Mesenchymal stem cell (in vitro differentiated cells and primary cell): ENCODE data around the gene ATP1B2.
A peak's percentile ranks its signal among the peaks of the same experiment; 100 is the strongest.

Experiments
- DNase-seq: peaks from one replicate; pipeline ENCODE4 v3.0.0-alpha.2; 2013
- H2AFZ ChIP-seq: one replicate; pipeline ENCODE4 v1.6.1; 2013; ENCODE audit warnings: low read depth, mild to moderate bottlenecking, control low read depth, inconsistent platforms, low read length, moderate library complexity
- H2AK5ac ChIP-seq: 2 replicates; pipeline ENCODE4 v1.6.1; 2013; ENCODE audit warnings: low read length, moderate library complexity, mild to moderate bottlenecking, inconsistent platforms; ENCODE audit not compliant: severe bottlenecking
- H2BK120ac ChIP-seq: one replicate; pipeline ENCODE4 v1.6.1; 2013; ENCODE audit warnings: low read depth, mild to moderate bottlenecking, inconsistent platforms, low read length, moderate library complexity
- H2BK12ac ChIP-seq, 2 experiments: one replicate each; pipeline ENCODE4 v1.6.1; 2013; ENCODE audit warnings: inconsistent platforms in 2 of 2, low read length in 2 of 2, mild to moderate bottlenecking in 2 of 2, moderate library complexity in 2 of 2, control low read depth in 1 of 2
- H2BK15ac ChIP-seq: one replicate; pipeline ENCODE4 v1.6.1; 2013; ENCODE audit warnings: mild to moderate bottlenecking, low read depth, inconsistent platforms; ENCODE audit not compliant: poor library complexity, severe bottlenecking
- H2BK5ac ChIP-seq: 2 replicates; pipeline ENCODE4 v1.6.1; 2013; ENCODE audit warnings: low read depth, mild to moderate bottlenecking, low read length, control low read depth, inconsistent platforms; ENCODE audit not compliant: poor library complexity, severe bottlenecking
- H3K14ac ChIP-seq, 2 experiments: one replicate each; pipeline ENCODE4 v1.6.1; 2013; ENCODE audit warnings: inconsistent platforms in 2 of 2, low read length in 2 of 2, control low read depth in 1 of 2, mild to moderate bottlenecking in 1 of 2, moderate library complexity in 1 of 2
- H3K18ac ChIP-seq, 2 experiments: one replicate each; pipeline ENCODE4 v1.6.1; 2013; ENCODE audit warnings: inconsistent platforms in 2 of 2, low read length in 2 of 2, control low read depth in 1 of 2, low read depth in 1 of 2, mild to moderate bottlenecking in 1 of 2
- H3K23ac ChIP-seq, 2 experiments: one replicate each; pipeline ENCODE4 v1.6.1; 2013; ENCODE audit warnings: inconsistent platforms in 2 of 2, low read length in 2 of 2, mild to moderate bottlenecking in 2 of 2, moderate library complexity in 2 of 2, control low read depth in 1 of 2
- H3K27ac ChIP-seq: 2 replicates; pipeline ENCODE4 v1.5.1; 2013; ENCODE audit warnings: mild to moderate bottlenecking, moderate library complexity, low read length, control low read depth, inconsistent platforms; ENCODE audit not compliant: poor library complexity, severe bottlenecking
- H3K27me3 ChIP-seq, 2 experiments: 2 replicates each; pipeline versions ENCODE4 v1.6.1 to v1.7.0; 2013; ENCODE audit warnings: low read length in 2 of 2, mild to moderate bottlenecking in 2 of 2, moderate library complexity in 2 of 2, control low read depth in 1 of 2, inconsistent platforms in 1 of 2; ENCODE audit not compliant: control insufficient read depth in 1 of 2, insufficient read depth in 1 of 2
- H3K36me3 ChIP-seq, 2 experiments: 2 replicates each; pipeline versions ENCODE4 v1.6.1 to v1.7.0; 2013; ENCODE audit warnings: low read length in 2 of 2, control low read depth in 1 of 2, inconsistent platforms in 1 of 2, low read depth in 1 of 2, mild to moderate bottlenecking in 1 of 2; ENCODE audit not compliant: insufficient read depth in 2 of 2, control insufficient read depth in 1 of 2
- H3K4ac ChIP-seq, 2 experiments: one replicate each; pipeline ENCODE4 v1.6.1; 2013; ENCODE audit warnings: inconsistent platforms in 2 of 2, low read length in 2 of 2, mild to moderate bottlenecking in 2 of 2, moderate library complexity in 2 of 2, control low read depth in 1 of 2, low read depth in 1 of 2
- H3K4me1 ChIP-seq: 2 replicates; pipeline ENCODE4 v1.6.1; 2013; ENCODE audit warnings: low read depth, low read length, control low read depth; ENCODE audit not compliant: control insufficient read depth, insufficient read depth
- H3K4me2 ChIP-seq: 2 replicates; pipeline ENCODE4 v1.6.1; 2013; ENCODE audit warnings: low read length, mild to moderate bottlenecking, inconsistent platforms; ENCODE audit not compliant: poor library complexity, severe bottlenecking
- H3K4me3 ChIP-seq, 2 experiments: 2 replicates each; pipeline versions ENCODE4 v1.5.1 to v1.7.0; 2013; ENCODE audit warnings: low read length in 2 of 2, mild to moderate bottlenecking in 2 of 2, control low read depth in 1 of 2, low read depth in 1 of 2; ENCODE audit not compliant: insufficient read depth in 1 of 2
- H3K79me1 ChIP-seq: replicated peaks from 2 replicates; pipeline ENCODE4 v1.6.1; 2013; ENCODE audit warnings: mild to moderate bottlenecking, control low read depth, low read length, inconsistent platforms; ENCODE audit not compliant: poor library complexity, severe bottlenecking
- H3K9ac ChIP-seq: 2 replicates; pipeline ENCODE4 v1.7.0; 2013; ENCODE audit warnings: mild to moderate bottlenecking, low read length, moderate library complexity
- H3K9me3 ChIP-seq: 2 replicates; pipeline ENCODE4 v1.7.0; 2013; ENCODE audit warnings: mild to moderate bottlenecking, low read length; ENCODE audit not compliant: control insufficient read depth
- H4K8ac ChIP-seq: one replicate; pipeline ENCODE4 v1.6.1; 2013; ENCODE audit warnings: inconsistent platforms, mild to moderate bottlenecking, low read length, moderate library complexity
- H4K91ac ChIP-seq: one replicate; pipeline ENCODE4 v1.6.1; 2013; ENCODE audit warnings: mild to moderate bottlenecking, low read length, inconsistent platforms
- WGBS: methylation state at CpG from one replicate; pipeline ENCODE4 v1.1.7; 2013; ENCODE audit warnings: mixed read lengths; 5-methylcytosine and 5-hydroxymethylcytosine counted together

The ATP1B2 gene

DNA sequence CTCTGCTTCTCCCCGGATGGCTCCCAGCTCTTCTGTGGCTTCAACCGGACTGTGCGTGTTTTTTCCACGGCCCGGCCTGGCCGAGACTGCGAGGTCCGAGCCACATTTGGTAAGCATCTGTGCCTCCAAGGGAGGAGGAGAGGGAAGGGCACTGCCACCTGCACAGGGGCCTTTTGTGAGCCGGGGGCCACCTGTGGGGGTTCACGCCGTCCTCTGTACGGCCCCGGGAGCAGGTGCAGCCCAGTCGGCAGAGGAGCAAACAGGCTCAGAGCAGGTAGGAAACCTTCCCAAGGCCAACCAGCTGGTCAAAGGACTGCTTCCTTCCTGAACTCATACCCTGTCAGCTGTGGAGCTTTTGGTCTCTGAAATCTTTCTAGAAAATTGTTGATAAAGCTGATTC is 51.0 kb downstream of the ATP1B2 start:
- Histone ChIP-seq H3K9ac (no peak overlapping the region), H3K4me2 (no peak overlapping the region), H2AFZ (no peak overlapping the region), H3K4ac (no peak overlapping the region), H2BK12ac (no peak overlapping the region), H3K14ac (no peak overlapping the region), H4K91ac (no peak overlapping the region), H2BK120ac (no peak overlapping the region), H2BK5ac (no peak overlapping the region), H3K27ac (no peak overlapping the region), H3K23ac (no peak overlapping the region), H3K36me3 (peaks cover 29 to 31% of the 10 kb centered on the region in 2 experiments), H3K4me1 (peaks cover 22% of the 10 kb centered on the region), H2AK5ac (no peak overlapping the region), H2BK15ac (no peak overlapping the region), H3K18ac (no peak overlapping the region), H3K9me3 (no peaks in the 10 kb centered on the region), H4K8ac (no peak overlapping the region), H3K27me3 (peaks cover 25 to 29% of the 10 kb centered on the region in 2 experiments), H3K4me3 (peak overlapping the region in 1 of 2 experiments; percentile 21), H3K79me1 (peaks cover 3% of the 10 kb centered on the region)
- no peak for DNase-seq
- 94% methylated on average over 14 of the region's 14 CpGs for WGBS

DNA sequence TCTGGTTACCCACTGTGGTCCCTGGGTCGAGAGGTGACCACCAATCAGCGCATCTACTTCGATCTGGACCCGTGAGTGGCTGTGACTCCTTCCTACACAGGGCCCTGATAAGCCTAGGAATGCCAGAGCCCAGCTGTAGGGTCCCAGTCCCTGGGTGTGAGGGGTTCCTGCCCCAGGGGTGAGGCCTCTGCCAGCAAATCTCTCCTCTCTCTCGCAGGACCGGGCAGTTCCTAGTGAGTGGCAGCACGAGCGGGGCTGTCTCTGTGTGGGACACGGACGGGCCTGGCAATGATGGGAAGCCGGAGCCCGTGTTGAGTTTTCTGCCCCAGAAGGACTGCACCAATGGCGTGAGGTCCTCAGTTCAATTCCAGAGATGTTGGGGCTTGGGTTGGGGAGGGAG is 52.0 kb downstream of the ATP1B2 start:
- Histone ChIP-seq H2BK5ac (no peak overlapping the region), H2BK15ac (no peak overlapping the region), H2BK120ac (no peak overlapping the region), H3K9ac (no peak overlapping the region), H3K27me3 (peaks cover 36 to 40% of the 10 kb centered on the region in 2 experiments), H3K23ac (no peak overlapping the region), H3K4me3 (no peak overlapping the region), H4K91ac (no peak overlapping the region), H3K14ac (no peak overlapping the region), H2AFZ (no peak overlapping the region), H3K79me1 (peaks cover 2% of the 10 kb centered on the region), H4K8ac (no peak overlapping the region), H2AK5ac (no peak overlapping the region), H3K27ac (no peak overlapping the region), H3K4me1 (peaks cover 22% of the 10 kb centered on the region), H2BK12ac (no peak overlapping the region), H3K9me3 (no peaks in the 10 kb centered on the region), H3K4me2 (no peak overlapping the region), H3K18ac (no peak overlapping the region), H3K4ac (no peak overlapping the region), H3K36me3 (peaks cover 28% of the 10 kb centered on the region in 2 experiments)
- no peak for DNase-seq
- WGBS = 93% methylated on average over 13 of the region's 13 CpGs

- peak; percentile 79 for DNase-seq
- no peak overlapping the region for H2BK15ac ChIP-seq
- H3K9ac ChIP-seq = peak overlapping the region; percentile 58
- H2BK12ac ChIP-seq = peak overlapping the region; percentile 18 to 68
- H3K9me3 ChIP-seq = no peaks in the 10 kb centered on the region
- no peak overlapping the region for H3K23ac ChIP-seq
- no peak overlapping the region for H3K14ac ChIP-seq
- 19% methylated on average over 16 of the region's 24 CpGs for WGBS
- peaks cover 2% of the 10 kb centered on the region for H3K79me1 ChIP-seq
- peak overlapping the region in 1 of 2 experiments; percentile 76 for H3K4me3 ChIP-seq
- H2BK120ac ChIP-seq = no peak overlapping the region
- no peak overlapping the region for H2AFZ ChIP-seq
- H4K8ac ChIP-seq = no peak overlapping the region
- H3K4me1 ChIP-seq = peaks cover 22% of the 10 kb centered on the region
- no peak overlapping the region for H2AK5ac ChIP-seq
- no peak overlapping the region for H3K18ac ChIP-seq
- no peak overlapping the region for H3K4me2 ChIP-seq
- peaks cover 43 to 46% of the 10 kb centered on the region in 2 experiments for H3K27me3 ChIP-seq
- H3K4ac ChIP-seq = no peak overlapping the region
- no peak overlapping the region for H2BK5ac ChIP-seq
- no peak overlapping the region for H3K27ac ChIP-seq
- no peak overlapping the region for H4K91ac ChIP-seq
- H3K36me3 ChIP-seq = peaks cover 23 to 28% of the 10 kb centered on the region in 2 experiments
These were observed 53.1 kb downstream of the ATP1B2 start for GRCh38 chr17:7703584-7704479.

DNA sequence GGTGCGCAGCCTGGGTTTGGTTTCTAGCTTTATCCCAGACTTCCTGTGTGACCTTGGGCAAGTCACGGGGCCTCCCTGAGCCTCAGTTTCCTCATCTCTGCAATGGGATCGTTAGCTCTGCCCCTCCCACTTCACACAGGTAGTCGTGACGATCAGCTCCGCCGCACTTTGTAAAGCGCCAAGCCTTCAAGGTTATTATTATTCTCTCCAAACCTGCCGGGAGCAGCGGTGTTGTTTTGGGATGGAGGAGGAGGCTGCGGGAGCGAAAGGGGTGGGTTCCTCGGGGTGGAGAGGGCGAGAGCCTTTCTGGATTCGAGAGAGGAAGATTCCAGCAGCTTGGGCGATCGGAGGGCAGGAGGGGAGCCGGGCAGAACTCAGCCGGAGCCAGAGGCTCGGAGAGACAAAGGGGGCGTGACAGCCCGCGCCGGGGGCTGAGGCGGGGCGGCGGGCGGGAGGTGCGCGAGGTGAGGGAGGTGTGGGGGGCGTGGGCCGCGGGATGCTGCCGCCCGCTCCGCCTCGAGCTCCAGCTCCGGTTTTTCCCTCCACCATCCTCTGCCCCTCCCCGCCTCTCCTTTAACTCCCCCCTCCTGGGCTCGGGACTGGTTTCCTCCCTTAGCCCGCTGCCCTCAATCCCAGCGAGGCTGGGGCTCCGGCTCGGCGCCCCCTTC is 54.0 kb downstream of the ATP1B2 start, which contains the start of gene EFNB3:
Gene EFNB3 (plus strand): TSS at position 602 of the 668 bp plus-strand sequence. CDS start 397 bp downstream, outside the sequence.
- H2AK5ac ChIP-seq = no peak within 1 kb of the TSS
- peak within 1 kb of the TSS; percentile 87 for H3K4me2 ChIP-seq
- no peak within 1 kb of the TSS for H2BK15ac ChIP-seq
- H3K23ac ChIP-seq = peak within 1 kb of the TSS in 1 of 2 experiments; percentile 95
- H2AFZ ChIP-seq = peak within 1 kb of the TSS; percentile 36
- peak within 1 kb of the TSS; percentile 32 for H4K91ac ChIP-seq
- peak within 1 kb of the TSS in 1 of 2 experiments; percentile 67 for H3K4ac ChIP-seq
- no peak within 1 kb of the TSS for H3K27ac ChIP-seq
- H3K18ac ChIP-seq = peak within 1 kb of the TSS; percentile 47 to 69
- no peak within 1 kb of the TSS for H3K14ac ChIP-seq
- peaks cover 43 to 46% of the 10 kb centered on the region in 2 experiments for H3K27me3 ChIP-seq
- no peaks in the 10 kb centered on the region for H3K9me3 ChIP-seq
- peak within 1 kb of the TSS in 1 of 2 experiments; percentile 57 for H2BK12ac ChIP-seq
- H3K36me3 ChIP-seq = peaks cover 23 to 30% of the 10 kb centered on the region in 2 experiments
- H2BK120ac ChIP-seq = no peak within 1 kb of the TSS
- H2BK5ac ChIP-seq = no peak within 1 kb of the TSS
- H3K79me1 ChIP-seq = peaks cover 2% of the 10 kb centered on the region
- no peak within 1 kb of the TSS for H4K8ac ChIP-seq
- H3K9ac ChIP-seq = peak within 1 kb of the TSS; percentile 58
- peak within 1 kb of the TSS; percentile 61 to 76 for H3K4me3 ChIP-seq
- WGBS = under 1% methylated on average over 18 of the region's 45 CpGs
- peaks cover 22% of the 10 kb centered on the region for H3K4me1 ChIP-seq
- peak; percentile 38 for DNase-seq
